HL-60 (cell line): ENCODE results near the gene SPAM1.

ENCODE experiments used
- DNase-seq, 2 experiments: peaks; one replicate each; pipeline ENCODE4 v3.0.0-alpha.2; 2010 to 2020; ENCODE audit warnings: low read depth in 1 of 2, low spot score in 1 of 2
- H3K27ac ChIP-seq: fragments of 250-450 bp; sonication (Bioruptor Pico); replicated peaks from 2 replicates; pipeline ENCODE4 v1.5.1; 2020; ENCODE audit warnings: mild to moderate bottlenecking, moderate library complexity
- H3K27me3 ChIP-seq: fragments of 250-450 bp; sonication (Bioruptor Pico); 2 replicates; pipeline ENCODE4 v1.5.1; 2021; ENCODE audit warnings: mild to moderate bottlenecking, moderate library complexity; ENCODE audit not compliant: insufficient read depth, poor library complexity, severe bottlenecking
- H3K4me3 ChIP-seq: replicated peaks from 2 replicates; pipeline ENCODE4 v1.5.1; 2011; ENCODE audit warnings: mild to moderate bottlenecking, control low read depth, low read length; ENCODE audit not compliant: insufficient read depth
- CTCF ChIP-seq: IDR thresholded peaks from one replicate; pipeline ENCODE4 v1.5.1; 2011; ENCODE audit warnings: low read length, control low read depth, inconsistent platforms; ENCODE audit not compliant: insufficient read depth
- GABPA ChIP-seq: IDR thresholded peaks from 2 replicates; pipeline ENCODE4 v1.6.1; 2012; ENCODE audit warnings: low read depth
- POLR2AphosphoS5 ChIP-seq: IDR thresholded peaks from 2 replicates; pipeline ENCODE4 v1.6.1; 2012; ENCODE audit warnings: low read depth
- REST ChIP-seq: IDR thresholded peaks from 2 replicates; pipeline ENCODE4 v1.6.1; 2012; ENCODE audit warnings: low read depth; ENCODE audit not compliant: insufficient replicate concordance
- SPI1 ChIP-seq: IDR thresholded peaks from 2 replicates; pipeline ENCODE4 v1.6.1; 2012; ENCODE audit warnings: low read depth, mild to moderate bottlenecking, borderline replicate concordance

Gene SPAM1

GRCh38 chr7:123992913-123993518, 68.0 kb downstream of the SPAM1 start:
- DNase-seq, result no peak
- Histone ChIP-seq H3K27me3 (no peaks in the 10 kb centered on the region), H3K4me3 (no peak overlapping the region), H3K27ac (no peak overlapping the region)
- no peak for TF ChIP-seq CTCF
- TF ChIP-seq REST, result no peak

GRCh38 chr7:123993996-123994395, 69.0 kb downstream of the SPAM1 start:
- Histone ChIP-seq H3K27me3 (no peaks in the 10 kb centered on the region), H3K4me3 (no peak overlapping the region), H3K27ac (no peak overlapping the region)
- DNase-seq, result no peak
- TF ChIP-seq SPI1 (no peak), GABPA (no peak), REST (no peak), CTCF (no peak), POLR2AphosphoS5 (no peak)

GRCh38 chr7:123994449-123994848, 69.4 kb downstream of the SPAM1 start:
- TF ChIP-seq POLR2AphosphoS5 (no peak), CTCF (no peak), REST (no peak), GABPA (no peak), SPI1 (no peak)
- no peak overlapping the region for H3K27ac ChIP-seq
- no peak for DNase-seq
- no peak overlapping the region for H3K4me3 ChIP-seq
- H3K27me3 ChIP-seq, result no peaks in the 10 kb centered on the region
